Left renal pelvis (tissue), 4 donors: ENCODE data around the gene C21orf91. TPM values are rescaled to one million over a fixed set of nuclear protein-coding genes. Genes with fewer than 3 reads are reported as not detected.

Experiments used
- DNase-seq, 4 donors: peaks; one replicate each; pipeline ENCODE4 v3.0.0-alpha.2; 2013; ENCODE audit warnings: low read depth in 4 of 4, low spot score in 3 of 4
- polyA plus RNA-seq, 4 donors: library from polyadenylated mRNA; unstranded; fragments of 120-200 nt; gene quantifications; one replicate each; pipeline ENCODE4 v1.2.1, GENCODE V29; 2013; ENCODE audit not compliant: insufficient read length in 4 of 4

The C21orf91 gene
- polyA plus RNA-seq, 4 donors: 25.6 to 33.6 (median 25.8) TPM

GRCh38 chr21:17799414-17800164, 19.6 kb downstream of the C21orf91 start:
- DNase-seq: no peak

- DNase-seq: no peak
Measured at GRCh38 chr21:17798796-17799195, 20.4 kb downstream of the C21orf91 start.

GRCh38 chr21:17797967-17798366, 21.2 kb downstream of the C21orf91 start:
- no peak for DNase-seq

- no peak for DNase-seq
Measured at GRCh38 chr21:17796503-17796902, 22.7 kb downstream of the C21orf91 start.

- no peak for DNase-seq
Measured at GRCh38 chr21:17796037-17796403, 23.1 kb downstream of the C21orf91 start.

GRCh38 chr21:17795146-17796036, 23.8 kb downstream of the C21orf91 start:
- no peak for DNase-seq

- no peak for DNase-seq
Measured at GRCh38 chr21:17794518-17795145, 24.5 kb downstream of the C21orf91 start.

GRCh38 chr21:17793246-17794123, 25.7 kb downstream of the C21orf91 start:
- no peak for DNase-seq

GRCh38 chr21:17789656-17790055, 29.5 kb downstream of the C21orf91 start:
- no peak for DNase-seq

GRCh38 chr21:17789069-17789468, 30.1 kb downstream of the C21orf91 start:
- DNase-seq: no peak

- DNase-seq: no peak
Measured at GRCh38 chr21:17786851-17787181, 32.3 kb downstream of the C21orf91 start.

GRCh38 chr21:17786071-17786850, 32.9 kb downstream of the C21orf91 start:
- DNase-seq: no peak

GRCh38 chr21:17785403-17785788, 33.8 kb downstream of the C21orf91 start:
- DNase-seq: no peak

- no peak for DNase-seq
Measured at GRCh38 chr21:17784604-17785402, 34.4 kb downstream of the C21orf91 start.

- DNase-seq: no peak
Measured at GRCh38 chr21:17784180-17784598, 35.0 kb downstream of the C21orf91 start.

- DNase-seq: no peak
Measured at GRCh38 chr21:17783481-17784179, 35.5 kb downstream of the C21orf91 start.

GRCh38 chr21:17783003-17783402, 36.2 kb downstream of the C21orf91 start:
- no peak for DNase-seq

- no peak for DNase-seq
Measured at GRCh38 chr21:17782051-17782450, 37.1 kb downstream of the C21orf91 start.
